HepG2 (cell line): ENCODE results near the gene EVA1A. TPM values are rescaled to one million over a fixed set of nuclear protein-coding genes. Genes with fewer than 3 reads are reported as not detected.

Source experiments
- AKNA ChIP-seq: sonication (generic); formaldehyde crosslinking; IDR thresholded peaks from 2 replicates; pipeline ENCODE4 v1.4.0; 2020; ENCODE audit warnings: missing genetic modification reagents, borderline replicate concordance
- CREM ChIP-seq, 2 experiments: sonication (generic) in 1 of 2; formaldehyde crosslinking in 1 of 2; IDR thresholded peaks; 2 replicates each; pipeline versions ENCODE4 v1.4.0 to v1.6.1; 2016 to 2020; ENCODE audit warnings: antibody characterized with exemption in 1 of 2, mild to moderate bottlenecking in 1 of 2, missing genetic modification reagents in 1 of 2
- FOSL2 ChIP-seq: sonication (generic); formaldehyde crosslinking; IDR thresholded peaks from 2 replicates; pipeline ENCODE4 v1.4.0; 2020; ENCODE audit warnings: missing genetic modification reagents
- HIC2 ChIP-seq: sonication (generic); formaldehyde crosslinking; IDR thresholded peaks from 2 replicates; pipeline ENCODE4 v1.9.0; 2022; ENCODE audit warnings: low read depth, missing genetic modification reagents
- HOMEZ ChIP-seq: IDR thresholded peaks from 2 replicates; pipeline ENCODE4 v1.6.1; 2016; ENCODE audit warnings: low read depth
- JUN ChIP-seq: sonication (generic); formaldehyde crosslinking; IDR thresholded peaks from 2 replicates; pipeline ENCODE4 v1.4.0; 2020; ENCODE audit warnings: mild to moderate bottlenecking, missing genetic modification reagents
- KAT2B ChIP-seq: fragments of 150-350 bp; IDR thresholded peaks from 2 replicates; pipeline ENCODE4 v1.6.1; 2014; ENCODE audit warnings: low read depth, low read length, borderline replicate concordance
- MAZ ChIP-seq, 2 experiments: sonication (generic) in 1 of 2; formaldehyde crosslinking in 1 of 2; IDR thresholded peaks; 2 replicates each; pipeline versions ENCODE4 v1.5.0 to v1.6.1; 2012 to 2020; ENCODE audit warnings: low read depth in 2 of 2, mild to moderate bottlenecking in 2 of 2, borderline replicate concordance in 1 of 2, improper control_type of control experiment in 1 of 2, low read length in 1 of 2, missing genetic modification reagents in 1 of 2, moderate library complexity in 1 of 2
- NR0B2 ChIP-seq: sonication (generic); formaldehyde crosslinking; IDR thresholded peaks from 2 replicates; pipeline ENCODE4 v1.4.0; 2020; ENCODE audit warnings: mild to moderate bottlenecking, missing genetic modification reagents
- SP5 ChIP-seq: IDR thresholded peaks from 2 replicates; pipeline ENCODE4 v1.6.1; 2016; ENCODE audit warnings: low read depth, borderline replicate concordance
- SRSF4 ChIP-seq: fragments of 200-400 bp; formaldehyde crosslinking; IDR thresholded peaks from one replicate; pipeline ENCODE4 v1.6.1; 2018; ENCODE audit warnings: mild to moderate bottlenecking, low read depth, low read length, moderate library complexity; ENCODE audit not compliant: poor library complexity, severe bottlenecking
- TIGD3 ChIP-seq: sonication (generic); formaldehyde crosslinking; IDR thresholded peaks from 2 replicates; pipeline ENCODE4 v1.5.1; 2020; ENCODE audit warnings: mild to moderate bottlenecking, missing genetic modification reagents, borderline replicate concordance
- ZMYM3 ChIP-seq: sonication (generic); formaldehyde crosslinking; IDR thresholded peaks from 2 replicates; pipeline ENCODE4 v1.5.1; 2020; ENCODE audit warnings: mild to moderate bottlenecking, missing genetic modification reagents
- ZNF577 ChIP-seq: sonication (generic); formaldehyde crosslinking; IDR thresholded peaks from 2 replicates; pipeline ENCODE4 v1.4.0; 2020; ENCODE audit warnings: mild to moderate bottlenecking, low read depth, missing genetic modification reagents, borderline replicate concordance
- ZNF639 ChIP-seq: conservative IDR thresholded peaks from 2 replicates; pipeline ENCODE4 v1.6.1; 2018; ENCODE audit warnings: missing genetic modification reagents
- polyA plus RNA-seq, 8 experiments: library from polyadenylated mRNA; depleted of rRNA in 3 of 8; stranded (reverse) in 7 of 8; unstranded in 1 of 8; fragments of >200 nt; fragmentation: Illumina TruSeq in 4 of 8; extraction: Trizol in 4 of 8; gene quantifications; 2 replicates each; pipeline versions ENCODE4 v1.2.1 to v1.2.3, GENCODE V29; 2011 to 2016; ENCODE audit warnings: low read depth in 4 of 8, missing spikeins in 1 of 8, mixed read lengths in 1 of 8; ENCODE audit not compliant: insufficient read depth in 1 of 8
- total RNA-seq, 5 experiments: library from RNA; depleted of rRNA; stranded (reverse); fragments of >200 nt; fragmentation: Illumina TruSeq; extraction: Trizol; gene quantifications; 2 replicates each; pipeline ENCODE4 v1.2.3, GENCODE V29; 2016; ENCODE audit warnings: low read depth in 1 of 5

EVA1A gene
- total and polyA plus RNA-seq, 2 of the 13 experiments (the other 11 are each of a cell fraction or from before 2014, with no cell fraction given) = 57.5 to 57.8 TPM

- no peak for TF ChIP-seq KAT2B
- TF ChIP-seq SP5 (CRISPR knock-in tag) = peak; percentile 83
- peak; percentile 21; the same call in 1 of the 2 replicates for TF ChIP-seq AKNA
- TF ChIP-seq NR0B2 (CRISPR knock-in tag) = no peak
- no peak; the same call in 1 of the 2 replicates for TF ChIP-seq ZNF639
- no peak for TF ChIP-seq JUN (CRISPR knock-in tag)
- no peak for TF ChIP-seq SRSF4
- TF ChIP-seq ZNF577 (CRISPR knock-in tag) = no peak
- peak; percentile 49; the same call in 1 of the 2 replicates for TF ChIP-seq HOMEZ
- TF ChIP-seq ZMYM3 = peak; percentile 79; the same call in 1 of the 2 replicates
- TF ChIP-seq MAZ (IDR thresholded peaks at IDR 0.05; ENCODE audit: borderline replicate concordance, low read depth, low read length) = no peak
- no peak for TF ChIP-seq MAZ (CRISPR knock-in tag; IDR thresholded peaks at IDR 0.05; ENCODE audit: low read depth)
- TF ChIP-seq HIC2 = peak; percentile 26; the same call in 1 of the 2 replicates
- no peak for TF ChIP-seq TIGD3 (CRISPR knock-in tag)
- peak; percentile 89 for TF ChIP-seq CREM (IDR thresholded peaks at IDR 0.05)
- no peak for TF ChIP-seq CREM (CRISPR knock-in tag; IDR thresholded peaks at IDR 0.05)
- TF ChIP-seq FOSL2 (CRISPR knock-in tag) = peak; percentile 55
These were observed 10.4 kb upstream of the EVA1A start (continued) for GRCh38 chr2:75570948-75571729.
